Keratinocyte (primary cell): ENCODE results near the gene FYTTD1.

Experiments
- CTCF ChIP-seq, 3 experiments: IDR thresholded peaks in 1 of 3; conservative IDR thresholded peaks in 1 of 3; optimal IDR thresholded peaks in 1 of 3; 2 replicates in 2 of 3; 3 replicates in 1 of 3; pipeline versions ENCODE3 to v1.5.1; 2011; ENCODE audit warnings: low read length in 3 of 3, mild to moderate bottlenecking in 3 of 3, moderate library complexity in 2 of 3, control low read depth in 1 of 3, inconsistent platforms in 1 of 3; ENCODE audit not compliant: insufficient read depth in 2 of 3; ENCODE audit errors: extremely low read depth in 1 of 3
- EZH2 ChIP-seq: IDR thresholded peaks from one replicate; pipeline ENCODE4 v1.6.1; 2012; ENCODE audit warnings: inconsistent platforms, mild to moderate bottlenecking, low read length, moderate library complexity

- TF ChIP-seq CTCF (optimal IDR thresholded peaks at IDR 0.05 in 1 of 3, IDR thresholded peaks at IDR 0.05 in 1 of 3, conservative IDR thresholded peaks at IDR 0.05 in 1 of 3; ENCODE audit: extremely low read depth in 1 of 3, insufficient read depth in 2 of 3, low read length in 3 of 3) (no peak), EZH2 (no peak)
Observed at GRCh38 chr3:197791113-197791891, 41.6 kb downstream of the FYTTD1 start, which contains the start of gene LRCH3.
